ENCODE measurements around the gene ELK1. TPM values are rescaled to one million over a fixed set of nuclear protein-coding genes. Genes with fewer than 3 reads are reported as not detected.

The ELK1 gene
- total RNA-seq, 1 donor from 2014 or later = 29.2 TPM

- no peak for ATAC-seq
- no peak for DNase-seq
- Histone ChIP-seq H3K4me1 (no peaks in the 10 kb centered on the region), H3K4me3 (peak overlapping the region; percentile 56), H3K9me3 (no peaks in the 10 kb centered on the region), H3K36me3 (peaks cover 4% of the 10 kb centered on the region), H3K27me3 (no peaks in the 10 kb centered on the region), H3K27ac (peak overlapping the region; percentile 75)
- intact Hi-C loops (cut with DNase I) = no loop called here
- TF ChIP-seq CTCF (IDR thresholded peaks at IDR 0.05) = no peak
Observed at GRCh38 chrX:47649781-47650163, 591 bp downstream of the ELK1 start.

DNA sequence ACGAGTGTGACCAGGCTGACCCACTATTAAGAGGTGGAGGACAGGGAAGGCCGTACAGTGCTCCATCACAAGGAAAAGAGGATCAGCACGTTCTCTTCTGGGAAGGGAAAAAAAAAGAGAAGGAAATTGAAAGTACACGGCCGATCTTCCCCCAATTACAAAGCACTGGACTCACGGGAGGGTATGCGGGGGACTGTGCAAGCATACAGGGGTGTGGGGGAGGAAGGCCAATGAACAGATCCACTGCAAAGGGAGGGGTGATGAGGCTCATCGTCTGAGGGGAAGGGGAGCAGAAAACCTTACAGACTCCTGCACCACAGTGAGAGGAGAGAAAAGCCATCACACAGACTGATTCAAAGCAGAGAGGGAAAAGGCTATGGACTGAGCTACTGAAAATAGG, 1.1 kb downstream of the ELK1 start:
- Histone ChIP-seq H3K27ac (no peak overlapping the region), H3K9me3 (no peaks in the 10 kb centered on the region)
- no peak for TF ChIP-seq CTCF (IDR thresholded peaks at IDR 0.05)

DNA sequence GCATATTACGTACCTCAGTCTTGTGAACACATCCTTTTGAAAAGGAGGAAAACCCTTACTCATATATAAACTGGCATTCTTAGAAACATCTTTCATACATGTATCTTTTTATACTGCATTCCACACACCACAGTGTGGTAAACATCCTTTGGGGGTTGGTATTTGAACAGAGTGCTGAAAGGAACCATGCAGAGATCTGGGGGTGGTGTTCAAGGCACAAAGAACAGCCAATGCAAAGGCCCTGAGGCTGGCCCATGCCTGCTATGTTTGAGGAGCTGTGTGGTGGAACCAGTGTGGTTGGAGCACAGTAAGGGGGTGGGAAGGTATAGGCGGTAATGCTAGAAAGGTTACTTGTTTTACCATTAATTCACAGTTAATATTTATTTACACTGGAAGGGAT, 2.0 kb downstream of the ELK1 start:
- intact Hi-C loops (cut with DNase I) = no loop called here
- no peak for ATAC-seq

More for the DNA sequence above, 1.1 kb downstream of the ELK1 start:
- DNase-seq (no peak), ATAC-seq (no peak)
- Histone ChIP-seq H3K4me3 (peak overlapping the region; percentile 56), H3K27me3 (no peaks in the 10 kb centered on the region), H3K4me1 (peaks cover 1% of the 10 kb centered on the region), H3K36me3 (no peaks in the 10 kb centered on the region)
- intact Hi-C loops (cut with DNase I) = no loop called here

GRCh38 chrX:47646636-47647035, 3.7 kb downstream of the ELK1 start:
- DNase-seq = no peak
- Histone ChIP-seq H3K4me1 (peaks cover 4% of the 10 kb centered on the region), H3K9me3 (no peaks in the 10 kb centered on the region), H3K27ac (no peak overlapping the region), H3K36me3 (no peaks in the 10 kb centered on the region), H3K27me3 (no peaks in the 10 kb centered on the region), H3K4me3 (no peak overlapping the region)
- TF ChIP-seq CTCF (IDR thresholded peaks at IDR 0.05) = no peak
- intact Hi-C loops (cut with DNase I) = no loop called here
- ATAC-seq = no peak

More for the DNA sequence above, 2.0 kb downstream of the ELK1 start:
- no peaks in the 10 kb centered on the region for H3K27me3 ChIP-seq
- TF ChIP-seq CTCF (IDR thresholded peaks at IDR 0.05) = no peak
- H3K36me3 ChIP-seq = no peaks in the 10 kb centered on the region
- DNase-seq = no peak
- no peak overlapping the region for H3K27ac ChIP-seq
- no peaks in the 10 kb centered on the region for H3K9me3 ChIP-seq
- H3K4me1 ChIP-seq = peaks cover 4% of the 10 kb centered on the region
- no peak overlapping the region for H3K4me3 ChIP-seq

GRCh38 chrX:47645530-47645929, 4.8 kb downstream of the ELK1 start:
- no peak for DNase-seq
- TF ChIP-seq CTCF (IDR thresholded peaks at IDR 0.05) = no peak

DNA sequence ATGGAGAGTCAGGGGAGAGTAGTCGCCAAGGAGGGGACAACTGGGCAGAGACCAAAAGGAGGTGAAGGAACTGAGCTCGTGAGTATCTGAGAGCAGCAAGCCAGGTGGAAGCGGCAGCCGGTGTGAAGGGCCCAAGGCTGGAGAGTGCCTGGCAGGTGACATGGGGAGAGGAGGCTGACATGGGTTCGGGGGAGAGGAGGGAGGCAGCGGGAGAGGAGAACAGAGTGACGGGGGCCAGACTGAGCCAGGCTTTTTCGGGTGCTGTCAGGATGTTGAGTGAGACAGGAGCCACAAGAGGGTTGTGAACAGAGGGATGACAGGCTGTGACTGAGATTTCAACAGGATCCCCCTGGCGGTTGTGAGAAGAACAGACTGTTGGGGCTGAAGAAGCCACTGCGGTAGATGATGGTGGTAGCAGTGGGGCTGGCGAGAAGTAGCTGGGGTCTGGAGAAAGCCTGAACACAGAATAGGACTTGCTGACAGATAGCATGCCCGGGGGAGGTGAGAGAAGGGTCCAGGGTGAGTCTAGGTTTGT, 5.7 kb downstream of the ELK1 start:
- Histone ChIP-seq H3K9me3 (no peaks in the 10 kb centered on the region), H3K36me3 (peaks cover 15% of the 10 kb centered on the region), H3K27ac (no peak overlapping the region), H3K27me3 (no peaks in the 10 kb centered on the region), H3K4me1 (peaks cover 4% of the 10 kb centered on the region), H3K4me3 (no peak overlapping the region)
- ATAC-seq (peak; percentile 52), DNase-seq (no peak)
- peak; percentile 35 for TF ChIP-seq CTCF (IDR thresholded peaks at IDR 0.05)
- intact Hi-C loops (cut with DNase I) = no loop called here

More at GRCh38 chrX:47645530-47645929, 4.8 kb downstream of the ELK1 start:
- Histone ChIP-seq H3K4me3 (no peak overlapping the region), H3K27ac (peak overlapping the region; percentile 17), H3K27me3 (no peaks in the 10 kb centered on the region), H3K9me3 (no peaks in the 10 kb centered on the region), H3K36me3 (peaks cover 6% of the 10 kb centered on the region), H3K4me1 (peaks cover 4% of the 10 kb centered on the region)
- intact Hi-C loops (cut with DNase I) = no loop called here
- peak; percentile 15 for ATAC-seq

Data from upper lobe of right lung (tissue), 1 donor.